Measurements from ENCODE around the gene VAPB. TPM values are rescaled to one million over a fixed set of nuclear protein-coding genes. Genes with fewer than 3 reads are reported as not detected.

Gene VAPB
- total and polyA plus RNA-seq, 10 of the 15 experiments (the other 5 are each of a cell fraction or from before 2014, with no cell fraction given) = 3.2 to 28.6 (median 20.5) TPM

DNA sequence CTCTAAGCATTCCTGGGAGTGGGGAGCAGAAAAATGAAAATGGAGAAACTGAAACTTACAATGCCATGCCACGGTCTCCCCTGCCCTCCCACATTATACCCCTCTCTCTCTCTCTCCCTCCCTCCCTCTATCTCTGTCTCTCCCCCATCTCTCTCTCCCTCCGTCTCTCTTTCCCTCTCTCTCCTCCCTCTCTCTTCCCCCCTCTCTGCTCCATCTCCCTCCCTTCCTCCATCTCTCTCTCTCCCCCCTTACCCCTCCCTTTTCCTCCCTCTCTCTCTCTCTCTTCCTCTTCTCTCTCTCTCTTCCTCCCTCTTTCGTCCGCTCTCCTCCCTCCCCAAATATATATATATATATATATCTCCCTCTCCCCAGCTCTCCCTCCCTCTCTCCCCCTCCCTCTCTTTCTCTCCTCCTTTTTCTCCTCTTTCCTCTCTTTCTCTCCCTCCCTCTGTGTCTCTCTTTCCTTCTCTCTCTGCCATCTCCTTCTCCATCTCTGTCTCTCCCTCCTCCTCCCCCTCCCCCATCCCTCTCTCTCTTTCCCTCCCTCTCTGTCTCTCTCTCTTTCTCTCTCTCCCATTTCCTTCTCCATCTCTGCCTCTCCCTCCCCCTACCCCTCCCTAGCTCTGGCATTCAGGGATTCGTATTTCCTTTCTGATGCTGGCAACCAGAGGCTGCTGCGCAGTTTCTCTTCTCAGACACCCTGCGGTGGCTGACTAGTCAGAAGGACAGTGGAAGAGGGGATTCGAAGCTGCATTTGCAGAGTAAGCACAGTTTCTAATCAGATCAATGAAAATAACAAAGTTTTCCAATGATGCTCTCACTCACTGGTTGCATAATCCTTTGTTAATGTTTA, 13.9 kb upstream of the VAPB start:
- WGBS (ENCODE audit: insufficient coverage, insufficient replicate concordance, low lambda C conversion rate, missing lambda C conversion rate) = 47% methylated on average over 8 of the region's 8 CpGs
- Histone ChIP-seq H3K4me3 (no peak overlapping the region), H3K27ac (ENCODE audit: control insufficient read depth, insufficient read depth) (no peak overlapping the region), H3K79me2 (ENCODE audit: control insufficient read depth, insufficient read depth, low read length) (no peaks in the 10 kb centered on the region), H3K36me3 (ENCODE audit: control insufficient read depth in 2 of 2, insufficient read depth in 2 of 2, low read length in 1 of 2) (no peaks in the 10 kb centered on the region), H3K4me2 (ENCODE audit: control insufficient read depth, insufficient read depth) (no peak overlapping the region), H2AFZ (ENCODE audit: control insufficient read depth, low read depth, low read length) (no peak overlapping the region), H3K27me3 (replicated peaks in 1 of 2; ENCODE audit: control insufficient read depth in 2 of 2, insufficient read depth in 2 of 2, low read length in 1 of 2) (no peaks in the 10 kb centered on the region), H3K9me3 (replicated peaks; ENCODE audit: control insufficient read depth, insufficient read depth, low read length) (no peaks in the 10 kb centered on the region), H4K20me1 (ENCODE audit: control insufficient read depth, insufficient read depth) (no peaks in the 10 kb centered on the region), H3K9ac (ENCODE audit: control insufficient read depth, insufficient read depth, low read length) (no peak overlapping the region), H3K4me1 (ENCODE audit: control insufficient read depth, insufficient read depth, low read length) (no peaks in the 10 kb centered on the region; the same call in 1 of the 2 replicates)
- no peak for DNase-seq (ENCODE audit: low read depth, low spot score)
- ChIA-PET POLR2A (no interaction called here), RAD21 (ENCODE audit: unreplicated experiment) (no interaction called here), CTCF (no interaction called here), SMC1A (ENCODE audit: uncharacterized antibody, unreplicated experiment) (no interaction called here)
- intact Hi-C loops (cut with micrococcal nuclease; ENCODE audit: unreplicated experiment) = no loop called here
- BruUV-seq (replicated peaks) = no TSS peak
- FAIRE-seq = no peak
- no peak for ATAC-seq
- in situ Hi-C loops (cut with MboI) = no loop called here
- no peak for TF ChIP-seq CREM (IDR thresholded peaks at IDR 0.05; ENCODE audit: low read depth)
- TF ChIP-seq, protein P1, sequence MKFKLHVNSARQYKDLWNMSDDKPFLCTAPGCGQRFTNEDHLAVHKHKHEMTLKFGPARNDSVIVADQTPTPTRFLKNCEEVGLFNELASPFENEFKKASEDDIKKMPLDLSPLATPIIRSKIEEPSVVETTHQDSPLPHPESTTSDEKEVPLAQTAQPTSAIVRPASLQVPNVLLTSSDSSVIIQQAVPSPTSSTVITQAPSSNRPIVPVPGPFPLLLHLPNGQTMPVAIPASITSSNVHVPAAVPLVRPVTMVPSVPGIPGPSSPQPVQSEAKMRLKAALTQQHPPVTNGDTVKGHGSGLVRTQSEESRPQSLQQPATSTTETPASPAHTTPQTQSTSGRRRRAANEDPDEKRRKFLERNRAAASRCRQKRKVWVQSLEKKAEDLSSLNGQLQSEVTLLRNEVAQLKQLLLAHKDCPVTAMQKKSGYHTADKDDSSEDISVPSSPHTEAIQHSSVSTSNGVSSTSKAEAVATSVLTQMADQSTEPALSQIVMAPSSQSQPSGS (IDR thresholded peaks at IDR 0.05; ENCODE audit: low read length) = no peak
- no peak for TF ChIP-seq LARP7 (IDR thresholded peaks at IDR 0.05)
- TF ChIP-seq, protein P2, sequence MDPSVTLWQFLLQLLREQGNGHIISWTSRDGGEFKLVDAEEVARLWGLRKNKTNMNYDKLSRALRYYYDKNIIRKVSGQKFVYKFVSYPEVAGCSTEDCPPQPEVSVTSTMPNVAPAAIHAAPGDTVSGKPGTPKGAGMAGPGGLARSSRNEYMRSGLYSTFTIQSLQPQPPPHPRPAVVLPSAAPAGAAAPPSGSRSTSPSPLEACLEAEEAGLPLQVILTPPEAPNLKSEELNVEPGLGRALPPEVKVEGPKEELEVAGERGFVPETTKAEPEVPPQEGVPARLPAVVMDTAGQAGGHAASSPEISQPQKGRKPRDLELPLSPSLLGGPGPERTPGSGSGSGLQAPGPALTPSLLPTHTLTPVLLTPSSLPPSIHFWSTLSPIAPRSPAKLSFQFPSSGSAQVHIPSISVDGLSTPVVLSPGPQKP (IDR thresholded peaks at IDR 0.05; ENCODE audit: low read depth, low read length) = no peak
- no peak for TF ChIP-seq ZNF24 (IDR thresholded peaks at IDR 0.05)
- TF ChIP-seq, protein P3, sequence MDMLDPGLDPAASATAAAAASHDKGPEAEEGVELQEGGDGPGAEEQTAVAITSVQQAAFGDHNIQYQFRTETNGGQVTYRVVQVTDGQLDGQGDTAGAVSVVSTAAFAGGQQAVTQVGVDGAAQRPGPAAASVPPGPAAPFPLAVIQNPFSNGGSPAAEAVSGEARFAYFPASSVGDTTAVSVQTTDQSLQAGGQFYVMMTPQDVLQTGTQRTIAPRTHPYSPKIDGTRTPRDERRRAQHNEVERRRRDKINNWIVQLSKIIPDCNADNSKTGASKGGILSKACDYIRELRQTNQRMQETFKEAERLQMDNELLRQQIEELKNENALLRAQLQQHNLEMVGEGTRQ (IDR thresholded peaks at IDR 0.05; ENCODE audit: borderline replicate concordance, low read depth, low read length) = no peak
- TF ChIP-seq MYC (IDR thresholded peaks at IDR 0.05; ENCODE audit: insufficient read depth, insufficient read length, insufficient replicate concordance, low read length, severe bottlenecking) = no peak
- TF ChIP-seq SRF (IDR thresholded peaks at IDR 0.05; ENCODE audit: low read depth in 2 of 2, low read length in 2 of 2) = no peak
- TF ChIP-seq ATF7 (IDR thresholded peaks at IDR 0.05; ENCODE audit: low read depth) = no peak
- no peak for TF ChIP-seq FOXM1 (IDR thresholded peaks at IDR 0.05; ENCODE audit: low read depth, low read length)
- no peak for TF ChIP-seq BCL11A (IDR thresholded peaks at IDR 0.05; ENCODE audit: low read depth, low read length)
- no peak for TF ChIP-seq EZH2 (IDR thresholded peaks at IDR 0.05; ENCODE audit: borderline replicate concordance, control insufficient read depth, low read depth, low read length)
- no peak for TF ChIP-seq CBFB (IDR thresholded peaks at IDR 0.05; ENCODE audit: low read depth)
- TF ChIP-seq, protein P4, sequence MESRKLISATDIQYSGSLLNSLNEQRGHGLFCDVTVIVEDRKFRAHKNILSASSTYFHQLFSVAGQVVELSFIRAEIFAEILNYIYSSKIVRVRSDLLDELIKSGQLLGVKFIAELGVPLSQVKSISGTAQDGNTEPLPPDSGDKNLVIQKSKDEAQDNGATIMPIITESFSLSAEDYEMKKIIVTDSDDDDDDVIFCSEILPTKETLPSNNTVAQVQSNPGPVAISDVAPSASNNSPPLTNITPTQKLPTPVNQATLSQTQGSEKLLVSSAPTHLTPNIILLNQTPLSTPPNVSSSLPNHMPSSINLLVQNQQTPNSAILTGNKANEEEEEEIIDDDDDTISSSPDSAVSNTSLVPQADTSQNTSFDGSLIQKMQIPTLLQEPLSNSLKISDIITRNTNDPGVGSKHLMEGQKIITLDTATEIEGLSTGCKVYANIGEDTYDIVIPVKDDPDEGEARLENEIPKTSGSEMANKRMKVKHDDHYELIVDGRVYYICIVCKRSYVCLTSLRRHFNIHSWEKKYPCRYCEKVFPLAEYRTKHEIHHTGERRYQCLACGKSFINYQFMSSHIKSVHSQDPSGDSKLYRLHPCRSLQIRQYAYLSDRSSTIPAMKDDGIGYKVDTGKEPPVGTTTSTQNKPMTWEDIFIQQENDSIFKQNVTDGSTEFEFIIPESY (IDR thresholded peaks at IDR 0.05) = no peak
- TF ChIP-seq CEBPB (IDR thresholded peaks at IDR 0.05; ENCODE audit: borderline replicate concordance in 1 of 2, low read depth in 2 of 2, low read length in 2 of 2) = no peak
- no peak for TF ChIP-seq SPI1 (IDR thresholded peaks at IDR 0.05; ENCODE audit: borderline replicate concordance, insufficient read depth, low read depth, low read length)
- no peak for TF ChIP-seq YBX1 (IDR thresholded peaks at IDR 0.05)
- no peak for TF ChIP-seq POLR2A (IDR thresholded peaks at IDR 0.05; ENCODE audit: low read depth, low read length)
